GM19239 (cell line): ENCODE measurements around the gene APOBEC3G.
A peak's percentile ranks its signal among the peaks of the same experiment; 100 is the strongest.
"Not testable (repeated sequence)": the region's sequence is repeated elsewhere in the genome, so short reads cannot be mapped to it uniquely, and the experiment has no call there.

Experiments
- DNase-seq: peaks from one replicate; pipeline ENCODE4 v3.0.0; 2011; ENCODE audit warnings: low spot score; ENCODE audit not compliant: insufficient read length
- FAIRE-seq: peaks from 2 replicates; lab custom pipeline; 2011; peaks lifted over from hg19 to GRCh38; lab: Jason Lieb, UNC

The APOBEC3G gene

GRCh38 chr22:39063904-39064303 lies 13.2 kb upstream of the APOBEC3G start:
- DNase-seq: not testable (repeated sequence)
- peak; percentile 99 for FAIRE-seq

GRCh38 chr22:39066442-39067276 lies 10.4 kb upstream of the APOBEC3G start:
- FAIRE-seq: peak; percentile 98
- not testable (repeated sequence) for DNase-seq

GRCh38 chr22:39068033-39068785 lies 8.9 kb upstream of the APOBEC3G start:
- DNase-seq: no peak
- peak; percentile 84 for FAIRE-seq

GRCh38 chr22:39070186-39070585 lies 6.9 kb upstream of the APOBEC3G start:
- FAIRE-seq (no peak), DNase-seq (no peak)

- peak; percentile 88 for FAIRE-seq
- DNase-seq: not testable (repeated sequence)
These were observed 4.5 kb upstream of the APOBEC3G start for GRCh38 chr22:39072581-39072981.

DNA sequence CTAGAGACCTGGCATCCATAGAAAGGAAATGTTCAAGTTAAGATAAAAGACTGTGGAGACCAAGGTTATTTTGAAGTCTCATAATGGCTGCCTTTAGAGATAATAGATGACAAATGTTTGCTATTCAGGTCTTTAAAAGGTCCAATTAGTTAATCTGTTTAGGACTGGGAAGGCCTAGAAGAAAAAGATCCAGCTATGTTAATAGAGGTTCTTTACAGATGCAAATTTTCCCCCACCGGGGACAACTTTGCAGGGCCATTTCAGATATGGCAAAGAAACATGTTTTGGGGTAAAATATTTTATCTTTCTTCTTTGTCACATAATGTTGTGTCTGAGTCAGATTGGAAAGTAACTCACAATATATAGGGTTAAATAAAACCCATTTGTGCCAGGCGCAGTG lies 3.1 kb upstream of the APOBEC3G start:
- DNase-seq: no peak
- no peak for FAIRE-seq

- DNase-seq: not testable (repeated sequence)
- peak; percentile 76 for FAIRE-seq
These were observed 685 bp upstream of the APOBEC3G start for GRCh38 chr22:39076155-39077025.

GRCh38 chr22:39077912-39078311 lies 837 bp downstream of the APOBEC3G start:
- not testable (repeated sequence) for FAIRE-seq, DNase-seq

DNA sequence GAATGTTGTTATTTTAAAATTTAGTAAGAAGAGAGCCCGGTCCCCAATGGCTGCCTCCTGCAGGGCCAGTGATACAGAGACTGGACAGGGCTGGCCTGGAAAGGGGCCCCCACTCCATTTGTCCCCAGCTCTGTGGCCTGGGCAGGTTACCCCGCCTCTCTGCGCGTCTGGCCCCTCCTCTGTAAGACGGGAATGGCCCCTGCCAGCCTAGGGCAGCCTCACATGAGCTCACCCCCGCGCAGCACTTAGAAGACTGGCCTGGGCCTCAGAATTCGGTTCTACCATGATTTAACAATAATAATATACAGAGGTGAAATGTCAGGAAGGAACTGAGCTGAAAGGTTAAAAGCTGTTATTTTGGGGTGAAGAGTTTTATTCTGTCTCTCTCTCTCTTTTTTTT lies 1.3 kb downstream of the APOBEC3G start:
- no peak for DNase-seq
- peak; percentile 23 for FAIRE-seq

GRCh38 chr22:39079054-39079637 lies 2.1 kb downstream of the APOBEC3G start:
- not testable (repeated sequence) for DNase-seq, FAIRE-seq

DNA sequence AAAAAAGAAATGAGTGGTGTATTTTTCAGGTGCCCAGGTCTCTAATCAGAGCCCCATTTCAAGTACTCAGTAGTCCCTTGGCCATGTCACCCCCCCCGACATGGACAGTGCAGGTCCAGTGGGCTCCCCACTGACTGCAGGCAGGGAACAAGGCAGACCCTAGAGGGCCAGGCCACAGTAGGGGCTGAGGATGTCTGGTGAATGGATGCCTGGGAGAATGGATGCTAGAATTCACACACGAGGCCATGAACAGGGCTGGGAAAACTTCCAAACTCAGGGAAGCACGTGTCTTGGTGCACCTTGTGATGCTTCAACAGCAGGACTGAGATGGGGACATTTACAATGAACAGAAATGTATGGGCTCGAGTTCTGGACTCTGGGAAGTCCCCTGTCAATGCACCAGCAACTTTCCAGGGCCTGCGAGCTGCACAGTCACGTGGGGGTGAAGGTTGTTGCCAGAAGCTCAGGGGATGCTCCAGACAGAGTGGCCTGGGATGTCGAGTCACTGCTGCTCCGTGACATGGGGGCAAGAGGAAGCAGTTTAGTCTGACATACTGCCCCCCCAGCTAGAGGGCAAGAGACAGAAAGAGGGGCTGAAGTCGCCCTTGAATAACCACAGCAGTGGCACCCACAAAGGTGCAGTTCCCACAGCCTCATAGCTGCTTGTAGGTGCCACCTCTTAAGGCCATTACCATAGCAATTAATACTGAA lies 3.1 kb downstream of the APOBEC3G start:
- FAIRE-seq (peak; percentile 83), DNase-seq (no peak)

- no peak for FAIRE-seq
- DNase-seq: no peak
These were observed 3.9 kb downstream of the APOBEC3G start for GRCh38 chr22:39081016-39081415.

DNA sequence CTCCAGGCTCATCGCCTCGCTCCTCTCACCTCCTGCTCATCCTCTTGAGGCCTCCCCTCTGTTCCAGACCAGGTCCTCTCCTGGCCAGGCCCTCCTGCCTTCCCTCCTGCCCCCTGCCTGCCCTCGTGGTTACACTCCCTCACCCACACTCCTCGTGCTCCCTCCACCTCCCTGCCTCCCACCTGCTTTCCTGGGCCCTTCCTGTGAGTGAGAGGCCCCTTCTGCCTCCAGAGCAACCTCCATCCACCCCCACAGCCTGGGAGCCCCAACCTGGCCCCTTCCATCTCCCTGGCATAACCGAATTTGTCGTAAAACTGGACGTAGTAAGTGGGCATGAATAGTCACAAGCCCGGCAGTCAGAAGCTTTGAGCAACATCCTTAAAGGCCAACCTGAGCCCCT lies 4.5 kb downstream of the APOBEC3G start:
- FAIRE-seq: no peak

GRCh38 chr22:39083212-39084165 lies 6.4 kb downstream of the APOBEC3G start:
- no peak for FAIRE-seq
- DNase-seq: no peak

More for the DNA sequence above, 4.5 kb downstream of the APOBEC3G start:
- no peak for DNase-seq

GRCh38 chr22:39084666-39085065 lies 7.6 kb downstream of the APOBEC3G start:
- no peak for DNase-seq
- no peak for FAIRE-seq

GRCh38 chr22:39087098-39087497 lies 10.0 kb downstream of the APOBEC3G start:
- DNase-seq (no peak), FAIRE-seq (no peak)

DNA sequence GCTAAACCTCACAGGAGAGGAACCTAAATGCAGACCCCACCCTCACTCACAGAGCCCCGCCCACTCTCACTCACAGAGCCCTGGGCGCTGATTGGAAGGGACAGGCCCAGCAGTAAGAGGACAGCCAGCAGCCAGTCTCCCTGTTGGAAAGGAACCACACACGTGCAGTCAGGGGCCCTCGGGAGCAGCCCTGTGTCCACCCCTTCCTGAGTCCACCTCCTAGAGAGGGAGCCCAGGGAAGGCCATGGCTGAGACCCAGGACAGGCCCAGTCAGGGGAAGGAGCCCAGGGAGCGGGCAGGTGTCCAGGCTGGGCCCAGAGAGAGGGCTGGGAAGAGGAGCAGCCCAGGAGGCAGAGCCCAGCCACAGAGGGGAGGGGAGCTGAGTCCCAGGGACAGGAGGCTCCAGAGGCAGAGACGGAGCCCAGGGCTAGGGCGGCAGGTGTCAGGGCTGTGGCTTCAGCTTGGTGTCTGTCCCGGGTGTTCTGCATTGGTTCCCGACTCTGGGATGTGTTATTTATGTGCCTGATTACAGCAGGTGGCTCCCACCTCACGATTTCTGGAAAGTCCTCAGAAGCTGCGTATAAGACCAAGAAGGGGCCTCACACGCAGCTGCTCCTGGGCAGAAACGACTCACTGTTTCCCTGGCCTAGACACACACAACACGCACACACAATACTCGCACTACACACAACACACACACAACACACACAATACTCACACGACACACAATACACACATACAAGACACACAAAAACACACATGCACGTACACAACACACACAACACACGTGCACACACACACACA lies 11.0 kb downstream of the APOBEC3G start:
- FAIRE-seq: no peak
- no peak for DNase-seq

DNA sequence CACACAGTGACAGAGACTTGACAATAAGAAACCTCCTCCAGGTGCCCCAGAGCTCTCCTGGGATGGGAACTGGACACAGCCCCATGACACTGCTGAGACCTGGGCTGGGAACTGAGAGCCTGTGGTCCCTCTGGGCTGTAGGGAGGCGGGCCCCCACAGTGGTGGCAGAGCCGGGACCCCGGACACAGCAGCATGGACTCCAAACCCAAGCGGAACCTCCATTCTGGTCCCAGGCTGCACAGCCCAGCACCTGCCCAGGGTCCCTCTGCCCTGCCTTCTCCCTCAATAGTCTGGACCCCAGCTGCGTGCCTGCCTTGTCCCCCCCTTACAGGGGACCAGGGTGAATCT lies 11.6 kb downstream of the APOBEC3G start:
- no peak for FAIRE-seq

More for the DNA sequence above, 11.6 kb downstream of the APOBEC3G start:
- no peak for DNase-seq
